DMS53 treated with DMSO at 0.1 percent for 48 hours (cell line): ENCODE measurements around the gene CDK14.

Experiments
- DNase-seq: peaks from one replicate; lab custom pipeline; 2025; ENCODE audit not compliant: unreplicated experiment; lab: John Stamatoyannopoulos, UW

The CDK14 gene

GRCh38 chr7:90834771-90835170 lies 238.7 kb downstream of the CDK14 start:
- no peak for DNase-seq

- DNase-seq: no peak
Measured at GRCh38 chr7:90835861-90836260, 239.7 kb downstream of the CDK14 start.

DNA sequence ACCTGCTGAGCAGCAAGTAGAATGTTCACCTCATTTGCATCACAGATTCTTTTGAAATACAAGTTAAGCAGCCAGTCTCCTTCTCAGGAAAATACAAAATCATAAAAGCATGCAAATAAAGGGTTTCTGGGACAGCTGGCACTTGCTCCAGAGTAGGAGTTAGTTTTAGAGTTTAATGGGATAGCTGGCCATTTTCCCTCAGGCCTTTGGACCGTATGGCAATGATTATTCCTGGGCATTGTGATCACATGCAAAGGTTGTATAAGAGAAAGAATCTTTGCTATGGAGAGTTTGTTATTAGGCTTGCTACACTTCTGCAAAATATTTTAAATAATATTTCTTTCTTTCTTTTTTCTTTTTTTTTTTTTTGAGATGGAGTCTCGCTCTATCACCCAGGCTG lies 240.8 kb downstream of the CDK14 start:
- no peak for DNase-seq

GRCh38 chr7:90838799-90839198 lies 242.7 kb downstream of the CDK14 start:
- no peak for DNase-seq

GRCh38 chr7:90839316-90839715 lies 243.2 kb downstream of the CDK14 start:
- DNase-seq: no peak

DNA sequence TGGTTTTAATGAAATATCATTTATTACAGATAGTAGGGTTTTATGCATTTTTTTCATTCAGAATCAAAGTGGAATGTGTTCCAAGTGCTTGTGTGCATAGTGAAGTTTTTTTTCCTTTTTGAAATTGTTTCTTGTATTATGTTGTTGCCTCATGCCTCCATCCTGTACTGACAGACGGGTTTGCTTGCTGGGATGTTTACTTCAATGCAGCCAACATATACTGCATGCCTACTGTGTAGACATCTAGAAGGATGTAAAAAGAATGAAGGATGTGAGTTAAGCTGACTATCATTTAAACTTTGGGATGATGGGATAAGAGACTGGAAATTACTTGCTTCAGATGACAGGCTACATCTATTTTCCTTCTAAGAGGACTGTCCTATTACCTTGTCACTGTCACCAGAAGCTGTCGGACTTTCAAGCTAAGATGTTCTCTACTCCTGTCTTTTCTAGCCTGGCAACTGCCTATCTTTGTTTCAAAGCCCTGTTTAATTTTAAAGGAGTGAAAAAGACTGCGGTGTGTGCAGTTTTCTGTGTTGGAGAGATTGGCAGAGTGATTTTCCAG lies 243.7 kb downstream of the CDK14 start:
- DNase-seq: no peak

DNA sequence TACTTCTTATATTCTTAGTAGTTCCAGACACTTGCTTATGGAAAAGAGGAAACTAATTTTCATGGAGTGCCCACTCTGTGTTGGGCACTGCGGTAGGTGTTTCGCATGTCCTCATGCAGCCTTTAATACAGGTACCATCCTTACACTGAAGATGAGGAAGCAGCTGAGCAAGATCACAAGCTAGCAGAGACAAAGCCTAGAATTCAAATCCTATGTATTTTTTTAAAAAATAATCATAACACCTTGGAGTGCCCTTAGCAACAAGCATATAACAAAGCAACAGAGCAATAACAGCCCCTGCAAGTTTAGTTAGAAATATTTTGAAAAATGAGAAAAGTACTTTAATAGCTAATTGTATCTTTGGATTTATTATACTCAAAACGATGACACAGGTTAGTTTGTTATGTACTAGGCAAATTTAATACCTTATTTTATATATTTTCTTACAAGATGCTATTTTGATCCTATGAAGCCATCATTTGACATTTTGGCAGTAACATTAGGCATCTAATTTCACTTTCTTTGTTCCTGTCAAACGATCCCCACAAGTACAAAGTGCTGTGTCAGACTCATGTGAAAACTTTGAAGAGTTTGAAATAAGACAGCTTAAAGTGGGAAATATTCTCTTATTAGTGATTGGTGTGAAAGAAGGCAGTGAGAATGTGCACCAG lies 245.8 kb downstream of the CDK14 start:
- no peak for DNase-seq

DNA sequence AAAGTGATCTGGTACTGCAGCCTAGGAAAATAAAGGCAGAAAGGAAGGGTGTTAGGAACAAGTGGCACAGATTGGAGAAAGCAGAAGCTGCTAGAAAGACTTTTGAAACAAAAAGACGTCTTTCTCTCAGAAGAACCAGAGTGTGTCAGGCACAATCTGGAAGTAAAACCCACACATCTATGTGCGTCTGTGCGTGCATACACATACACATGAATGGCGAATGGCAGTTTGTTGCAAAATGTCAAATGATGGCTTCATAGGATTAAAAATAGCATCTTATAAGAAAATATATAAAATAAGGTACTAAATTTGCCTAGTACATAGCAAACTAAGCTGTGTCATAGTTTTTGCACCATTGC lies 246.3 kb downstream of the CDK14 start:
- no peak for DNase-seq

GRCh38 chr7:90843472-90843871 lies 247.4 kb downstream of the CDK14 start:
- DNase-seq: no peak

DNA sequence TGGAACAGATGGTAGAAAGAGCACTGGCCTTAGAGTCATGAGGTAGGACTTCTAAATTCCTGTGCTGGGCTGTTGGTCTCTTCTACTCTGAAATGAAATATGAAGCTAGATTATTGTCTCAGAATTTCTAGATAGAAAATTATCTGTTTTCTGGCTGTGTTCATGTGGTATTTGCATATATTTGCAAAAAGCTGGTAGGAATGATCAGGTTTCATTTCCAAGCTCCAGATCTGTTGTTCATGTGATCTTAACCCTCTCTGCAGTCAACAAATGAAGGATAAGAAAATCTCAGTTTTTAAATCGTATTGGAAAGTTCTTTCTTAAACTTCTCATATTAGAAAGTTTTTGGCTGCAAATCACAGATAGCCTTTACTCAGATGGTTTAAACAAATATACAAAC lies 248.3 kb downstream of the CDK14 start:
- DNase-seq: no peak

DNA sequence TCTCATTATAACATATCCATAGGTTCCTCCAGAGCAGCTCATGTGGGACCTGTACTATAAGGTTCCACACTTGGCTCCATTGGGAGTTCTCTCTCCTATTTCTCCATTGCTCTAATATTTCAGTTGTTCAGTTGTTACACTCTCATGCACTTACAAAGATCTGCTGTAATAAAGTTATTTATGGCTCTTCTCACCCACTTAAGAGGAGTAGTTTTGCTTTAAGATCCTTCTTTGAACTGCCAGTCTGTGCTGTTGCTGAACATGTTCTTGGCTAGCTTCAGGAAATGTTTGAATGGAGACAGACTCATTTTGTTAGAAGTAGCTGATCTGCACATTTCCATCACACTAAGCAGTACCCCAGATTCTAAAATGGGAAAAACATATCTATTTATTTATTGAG lies 250.1 kb downstream of the CDK14 start:
- no peak for DNase-seq

- no peak for DNase-seq
Measured at GRCh38 chr7:90850066-90850465, 253.9 kb downstream of the CDK14 start.

GRCh38 chr7:90850471-90850870 lies 254.3 kb downstream of the CDK14 start:
- DNase-seq: no peak

- no peak for DNase-seq
Measured at GRCh38 chr7:90853205-90853604, 257.1 kb downstream of the CDK14 start.

DNA sequence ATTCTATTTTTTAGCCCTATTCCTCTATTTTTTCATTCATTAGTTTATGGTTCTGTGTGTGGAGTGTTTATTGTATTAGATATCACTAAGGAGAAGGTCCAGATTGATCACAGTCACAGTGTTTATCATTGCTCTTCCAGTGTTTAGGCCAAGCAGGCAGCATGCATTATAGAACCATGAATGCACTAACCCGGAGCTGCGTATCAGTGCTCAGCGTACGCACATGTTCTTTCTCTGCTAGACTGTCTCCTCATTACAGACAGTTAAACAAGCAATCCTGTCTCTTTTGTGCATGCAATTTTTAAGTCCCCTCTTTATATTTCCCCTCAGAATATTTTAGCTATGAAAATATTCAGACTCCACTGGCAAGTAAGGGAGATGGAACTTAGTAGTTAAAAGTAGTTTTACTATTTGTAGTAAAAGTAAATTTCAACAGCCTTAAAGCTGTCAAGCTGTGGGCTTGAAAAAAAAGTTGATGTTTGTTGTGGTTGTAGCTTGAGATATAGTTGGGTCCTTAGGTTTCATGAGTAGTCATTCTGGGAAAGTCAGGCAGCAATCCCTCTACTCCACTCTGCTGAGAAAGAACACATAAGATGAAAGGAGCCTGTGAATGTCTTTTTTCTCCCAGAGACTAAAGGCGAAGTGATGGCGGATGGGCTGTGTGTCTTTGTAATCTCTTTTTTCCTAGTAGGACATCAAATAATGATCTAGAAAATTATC lies 260.4 kb downstream of the CDK14 start:
- DNase-seq: no peak

DNA sequence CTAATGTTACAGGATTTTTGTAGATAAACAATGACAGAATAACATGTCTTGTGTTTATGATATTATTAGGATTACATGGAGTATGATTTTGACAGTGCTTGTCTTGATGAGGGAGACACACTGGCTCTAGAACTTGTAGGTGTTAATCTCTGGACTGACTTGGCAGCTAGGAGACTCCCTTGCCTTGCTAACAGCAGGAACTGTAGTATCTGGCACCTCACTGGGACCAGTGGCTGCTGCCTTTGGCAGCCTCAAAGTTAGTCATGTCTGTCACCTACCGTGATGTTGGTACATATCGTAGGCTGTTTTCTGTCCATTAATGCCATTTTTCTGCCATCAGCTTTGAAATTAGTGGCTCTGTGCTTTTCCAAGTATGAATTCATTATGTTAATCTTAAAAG lies 261.5 kb downstream of the CDK14 start:
- DNase-seq: no peak

DNA sequence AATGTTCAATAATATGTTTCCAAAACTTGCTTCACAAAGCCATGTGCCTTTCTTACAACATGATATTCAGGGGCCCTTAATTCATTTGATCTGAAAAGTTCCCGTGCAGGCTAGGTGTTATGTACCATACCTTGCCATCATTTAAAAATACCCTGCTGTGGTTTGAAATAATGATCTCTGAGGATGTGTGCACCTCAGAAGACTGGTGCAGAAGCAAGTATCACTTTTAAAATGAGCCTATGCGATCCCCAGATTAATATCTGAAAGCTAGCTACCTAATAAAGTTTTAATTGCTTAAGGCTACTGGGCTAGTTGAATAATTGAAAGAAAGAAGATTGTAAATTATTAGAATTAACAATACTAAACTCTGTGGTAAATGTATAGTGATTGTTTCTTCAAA lies 262.4 kb downstream of the CDK14 start:
- DNase-seq: no peak

- no peak for DNase-seq
Measured at GRCh38 chr7:90859521-90859920, 263.4 kb downstream of the CDK14 start.

- no peak for DNase-seq
Measured at GRCh38 chr7:90864088-90864487, 268.0 kb downstream of the CDK14 start.

DNA sequence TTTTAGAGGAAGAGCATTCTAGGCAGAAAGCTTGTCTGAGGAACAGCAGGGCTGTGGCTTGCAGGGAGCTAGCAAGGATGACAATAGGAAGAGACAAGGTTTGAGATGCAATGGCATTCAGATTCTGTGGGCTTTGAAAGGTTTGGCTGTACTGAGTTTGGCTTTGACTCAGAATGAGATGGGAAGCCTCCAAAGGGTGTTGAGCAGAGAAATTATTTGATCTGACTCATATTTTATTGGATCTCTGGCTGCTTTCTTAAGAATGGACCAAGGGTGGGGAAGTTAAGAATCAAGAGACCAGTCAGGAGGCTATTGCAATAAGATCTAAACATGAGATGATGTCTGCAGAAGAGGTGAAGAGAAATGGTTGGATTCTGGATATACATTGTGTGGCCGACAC lies 273.2 kb downstream of the CDK14 start:
- DNase-seq: no peak

DNA sequence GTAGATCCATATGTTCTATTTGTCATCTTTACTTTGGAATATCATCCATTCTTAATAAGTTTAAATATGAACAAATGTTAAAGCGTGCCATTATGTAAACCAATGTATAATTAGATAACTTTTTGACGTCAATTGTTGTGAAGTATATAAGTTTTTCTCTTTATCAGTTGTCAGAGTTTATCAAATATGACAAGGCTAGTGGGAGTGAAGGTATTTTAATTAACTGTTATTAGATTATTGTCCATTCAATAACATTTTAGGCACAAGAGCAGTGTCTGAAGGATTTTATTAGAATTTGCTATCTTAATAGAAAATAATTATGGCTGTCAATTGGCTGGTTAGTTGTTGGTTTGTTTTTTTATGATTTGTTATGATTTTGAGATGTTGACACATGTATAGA lies 280.6 kb downstream of the CDK14 start:
- DNase-seq: no peak

GRCh38 chr7:90877201-90877600 lies 281.1 kb downstream of the CDK14 start:
- DNase-seq: no peak

- no peak for DNase-seq
Measured at GRCh38 chr7:90879924-90880323, 283.8 kb downstream of the CDK14 start.
